Liver (tissue), 3 donors: ENCODE results near the gene SNAI3.

Source experiments
- EGR1 ChIP-seq, 2 donors: IDR thresholded peaks; 2 replicates each; pipeline ENCODE4 v1.6.1; 2016 to 2018; ENCODE audit warnings: antibody characterized with exemption in 2 of 2, low read depth in 2 of 2
- GABPA ChIP-seq, 2 donors: IDR thresholded peaks in 1 of 2; conservative IDR thresholded peaks in 1 of 2; 2 replicates each; pipeline ENCODE4 v1.6.1; 2016; ENCODE audit warnings: antibody characterized with exemption in 2 of 2, mild to moderate bottlenecking in 1 of 2, moderate library complexity in 1 of 2
- JUND ChIP-seq, 2 donors: IDR thresholded peaks; 2 replicates each; pipeline ENCODE4 v1.6.1; 2016; ENCODE audit warnings: antibody characterized with exemption in 2 of 2
- SP1 ChIP-seq: IDR thresholded peaks from 2 replicates; pipeline ENCODE4 v1.6.1; 2018; ENCODE audit warnings: antibody characterized with exemption, mild to moderate bottlenecking
- TF ChIP-seq, protein P1 (sequence below): fragments of 150-350 bp; IDR thresholded peaks from 2 replicates; pipeline ENCODE4 v1.5.1; 2017; ENCODE audit warnings: improper control_type of control experiment, low read depth, low read length; ENCODE audit not compliant: missing input control
- donor health status: healthy.
- donor health status: healthy.

GRCh38 chr16:88678224-88678979 lies 7.9 kb downstream of the SNAI3 start:
- TF ChIP-seq, protein P1, sequence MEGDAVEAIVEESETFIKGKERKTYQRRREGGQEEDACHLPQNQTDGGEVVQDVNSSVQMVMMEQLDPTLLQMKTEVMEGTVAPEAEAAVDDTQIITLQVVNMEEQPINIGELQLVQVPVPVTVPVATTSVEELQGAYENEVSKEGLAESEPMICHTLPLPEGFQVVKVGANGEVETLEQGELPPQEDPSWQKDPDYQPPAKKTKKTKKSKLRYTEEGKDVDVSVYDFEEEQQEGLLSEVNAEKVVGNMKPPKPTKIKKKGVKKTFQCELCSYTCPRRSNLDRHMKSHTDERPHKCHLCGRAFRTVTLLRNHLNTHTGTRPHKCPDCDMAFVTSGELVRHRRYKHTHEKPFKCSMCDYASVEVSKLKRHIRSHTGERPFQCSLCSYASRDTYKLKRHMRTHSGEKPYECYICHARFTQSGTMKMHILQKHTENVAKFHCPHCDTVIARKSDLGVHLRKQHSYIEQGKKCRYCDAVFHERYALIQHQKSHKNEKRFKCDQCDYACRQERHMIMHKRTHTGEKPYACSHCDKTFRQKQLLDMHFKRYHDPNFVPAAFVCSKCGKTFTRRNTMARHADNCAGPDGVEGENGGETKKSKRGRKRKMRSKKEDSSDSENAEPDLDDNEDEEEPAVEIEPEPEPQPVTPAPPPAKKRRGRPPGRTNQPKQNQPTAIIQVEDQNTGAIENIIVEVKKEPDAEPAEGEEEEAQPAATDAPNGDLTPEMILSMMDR: no peak
- TF ChIP-seq GABPA (IDR thresholded peaks at IDR 0.05 in 1 of 2, conservative IDR thresholded peaks at IDR 0.05 in 1 of 2) (no peak), JUND (IDR thresholded peaks at IDR 0.05) (no peak), EGR1 (IDR thresholded peaks at IDR 0.05; ENCODE audit: low read depth in 2 of 2) (no peak), SP1 (no peak)
